Measurements from ENCODE around the gene RIT1.

DNA sequence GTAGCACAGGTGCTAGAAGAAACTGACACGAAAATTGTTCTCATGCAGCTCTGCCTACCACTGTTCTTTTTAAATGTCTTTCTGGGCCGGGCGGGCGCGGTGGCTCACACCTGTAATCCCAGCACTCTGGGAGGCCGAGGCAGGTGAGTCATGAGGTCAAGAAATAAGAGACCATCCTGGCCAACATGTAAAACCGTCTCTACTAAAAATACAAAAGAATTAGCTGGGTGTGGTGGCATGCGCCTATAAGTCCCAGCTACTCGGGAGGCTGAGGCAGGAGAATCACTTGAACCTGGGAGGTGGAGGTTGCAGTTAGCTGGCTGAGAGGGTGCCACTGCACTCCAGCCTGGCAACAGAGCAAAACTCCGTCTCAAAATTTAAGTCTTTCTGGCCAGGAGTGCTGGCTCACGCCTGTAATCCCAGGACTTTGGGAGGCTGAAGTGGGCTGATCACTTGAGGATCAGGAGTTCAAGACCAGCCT lies 947 bp upstream of the RIT1 start:
- TF ChIP-seq GATA2 (IDR thresholded peaks at IDR 0.05; ENCODE audit: low read depth, low read length) (no peak), GATA3 (IDR thresholded peaks at IDR 0.05; ENCODE audit: low read depth, low read length) (no peak)

Measured in SH-SY5Y (cell line).